ENCODE data around the gene ERC2. TPM values are rescaled to one million over a fixed set of nuclear protein-coding genes. Genes with fewer than 3 reads are reported as not detected.

The ERC2 gene
- total and polyA plus RNA-seq, 2 of the 13 experiments (the other 11 are each of a cell fraction or from before 2014, with no cell fraction given): 0.16 to 0.22 TPM

DNA sequence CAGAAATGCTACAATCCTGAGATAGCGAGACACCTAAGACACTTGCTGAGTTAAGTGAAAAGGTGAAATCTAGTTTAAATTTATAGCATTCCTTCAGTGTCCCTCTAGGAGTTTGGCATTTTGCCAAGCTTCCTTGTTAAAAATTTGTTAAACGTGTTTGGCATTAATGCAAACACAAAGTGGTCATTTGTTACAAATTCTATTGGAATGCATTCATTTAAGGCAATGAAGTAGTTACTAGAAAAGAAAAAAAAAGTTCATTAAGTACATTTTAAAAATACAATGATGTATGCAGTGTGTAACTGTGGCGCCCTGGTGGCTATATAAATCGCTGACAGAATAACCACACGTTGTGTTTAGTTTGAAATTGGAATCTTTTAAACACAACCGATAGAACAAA lies 949.8 kb downstream of the ERC2 start:
- H3K79me2 ChIP-seq (ENCODE audit: insufficient read depth, low read length): no peaks in the 10 kb centered on the region
- H4K20me1 ChIP-seq (ENCODE audit: insufficient read depth, low read length): no peaks in the 10 kb centered on the region
- no peak overlapping the region for H3K9ac ChIP-seq (ENCODE audit: insufficient read depth, low read depth, low read length)
- no peak overlapping the region for H3K4me2 ChIP-seq (ENCODE audit: low read depth, low read length)
- DNase-seq (ENCODE audit: low spot score) (no peak), FAIRE-seq (no peak), ATAC-seq (no peak)
- intact Hi-C loops (cut with micrococcal nuclease; ENCODE audit: unreplicated experiment) (no loop called here), in situ Hi-C loops (cut with HindIII; ENCODE audit: extremely low pct_ligation_motif_present, low pct_unique_long_range_greater_than_20kb) (no loop called here)
- ChIA-PET CTCF (ENCODE audit: low intra/inter-chr PET ratio, low total read pairs) (no interaction called here), POLR2A (no interaction called here)
- H3K4me1 ChIP-seq (ENCODE audit: insufficient read depth, low read length): no peaks in the 10 kb centered on the region
- BruUV-seq (replicated peaks): no TSS peak
- no peak overlapping the region for H3K4me3 ChIP-seq (replicated peaks in 1 of 3; ENCODE audit: insufficient read depth in 1 of 3, low read depth in 2 of 3, low read length in 3 of 3)
- H3K27me3 ChIP-seq (ENCODE audit: control insufficient read depth in 1 of 2, insufficient read depth in 2 of 2, low read length in 2 of 2): no peaks in the 10 kb centered on the region
- TF ChIP-seq LCORL (IDR thresholded peaks at IDR 0.05): peak; percentile 77; the same call in 1 of the 2 replicates
- no peak for TF ChIP-seq LCORL (CRISPR knock-in tag; IDR thresholded peaks at IDR 0.05)
- TF ChIP-seq THAP8 (CRISPR knock-in tag; IDR thresholded peaks at IDR 0.05; ENCODE audit: borderline replicate concordance): no peak
- WGBS (ENCODE audit: low lambda C conversion rate): 41% methylated on average over 6 of the region's 6 CpGs
- H3K27ac ChIP-seq (ENCODE audit: extremely low read length, insufficient read depth, low read length): no peak overlapping the region
- no peaks in the 10 kb centered on the region for H3K9me3 ChIP-seq (ENCODE audit: low read length)
- H3K36me3 ChIP-seq (replicated peaks in 1 of 2; ENCODE audit: control insufficient read depth in 1 of 2, insufficient read depth in 2 of 2, low read length in 2 of 2): no peaks in the 10 kb centered on the region
- no peak overlapping the region for H2AFZ ChIP-seq (ENCODE audit: low read length)

DNA sequence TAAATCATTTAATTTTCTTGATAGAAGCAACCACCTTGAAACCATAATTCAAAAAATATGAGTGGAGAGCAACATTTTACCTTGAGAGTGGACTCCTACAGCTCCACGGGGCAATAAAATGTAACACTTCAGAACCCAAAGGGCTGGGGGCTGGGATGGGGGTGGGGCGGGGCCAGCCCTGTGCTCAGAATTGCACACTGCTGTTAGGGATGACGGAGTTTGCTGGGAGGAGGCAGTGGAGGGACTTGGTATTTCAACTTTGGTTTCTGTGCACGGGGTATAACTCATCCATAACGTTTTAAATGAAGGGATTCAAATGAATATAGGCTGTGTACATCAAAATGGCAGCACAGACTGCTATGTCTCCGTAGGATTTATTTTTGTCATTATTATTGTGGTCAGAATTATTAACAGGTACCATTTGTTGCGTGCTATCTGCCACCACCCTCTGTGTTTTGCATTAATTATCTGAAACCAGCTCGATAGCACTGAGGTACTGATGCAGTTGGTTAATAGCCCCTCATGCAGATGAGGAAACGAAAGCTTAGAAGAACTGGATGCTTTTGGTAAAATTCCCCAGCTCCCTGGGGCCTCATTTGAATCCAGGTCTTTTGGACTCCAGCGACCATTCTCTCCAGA lies 951.8 kb downstream of the ERC2 start:
- Histone ChIP-seq H2AFZ (ENCODE audit: low read length) (no peak overlapping the region), H4K20me1 (ENCODE audit: insufficient read depth, low read length) (no peaks in the 10 kb centered on the region), H3K9me3 (ENCODE audit: low read length) (no peaks in the 10 kb centered on the region), H3K36me3 (replicated peaks in 1 of 2; ENCODE audit: control insufficient read depth in 1 of 2, insufficient read depth in 2 of 2, low read length in 2 of 2) (no peaks in the 10 kb centered on the region), H3K27ac (ENCODE audit: extremely low read length, insufficient read depth, low read length) (no peak overlapping the region), H3K4me2 (ENCODE audit: low read depth, low read length) (no peak overlapping the region), H3K4me3 (replicated peaks in 1 of 3; ENCODE audit: insufficient read depth in 1 of 3, low read depth in 2 of 3, low read length in 3 of 3) (no peak overlapping the region), H3K9ac (ENCODE audit: insufficient read depth, low read depth, low read length) (no peak overlapping the region), H3K4me1 (ENCODE audit: insufficient read depth, low read length) (no peaks in the 10 kb centered on the region), H3K27me3 (ENCODE audit: control insufficient read depth in 1 of 2, insufficient read depth in 2 of 2, low read length in 2 of 2) (peaks cover 0 to 1% of the 10 kb centered on the region in 2 experiments; a peak in 2 of 5 replicates), H3K79me2 (ENCODE audit: insufficient read depth, low read length) (no peaks in the 10 kb centered on the region)
- in situ Hi-C loops (cut with HindIII; ENCODE audit: extremely low pct_ligation_motif_present, low pct_unique_long_range_greater_than_20kb) (no loop called here), intact Hi-C loops (cut with micrococcal nuclease; ENCODE audit: unreplicated experiment) (no loop called here)
- CTCF ChIA-PET (ENCODE audit: low intra/inter-chr PET ratio, low total read pairs): no interaction called here
- DNase-seq (ENCODE audit: low spot score) (no peak), FAIRE-seq (no peak), ATAC-seq (no peak)
- POLR2A ChIA-PET: no interaction called here
- BruUV-seq (replicated peaks): no TSS peak
- WGBS (ENCODE audit: low lambda C conversion rate): 36% methylated on average over 9 of the region's 10 CpGs
- TF ChIP-seq CENPBD1 (CRISPR knock-in tag; IDR thresholded peaks at IDR 0.05; ENCODE audit: borderline replicate concordance, low read depth) (no peak), ONECUT2 (CRISPR knock-in tag; IDR thresholded peaks at IDR 0.05) (no peak), SOX6 (IDR thresholded peaks at IDR 0.05) (no peak), SOX6 (CRISPR knock-in tag; IDR thresholded peaks at IDR 0.05) (no peak), ZNF362 (CRISPR knock-in tag; IDR thresholded peaks at IDR 0.05; ENCODE audit: borderline replicate concordance) (no peak), DR1 (CRISPR knock-in tag; IDR thresholded peaks at IDR 0.05) (no peak), NFRKB (IDR thresholded peaks at IDR 0.05) (no peak), ELF3 (CRISPR knock-in tag; IDR thresholded peaks at IDR 0.05) (no peak), MBNL3 (CRISPR knock-in tag; conservative IDR thresholded peaks at IDR 0.05) (no peak), ZNF883 (CRISPR knock-in tag; IDR thresholded peaks at IDR 0.05; ENCODE audit: not compliant biosample characterization) (no peak), HNRNPL (IDR thresholded peaks at IDR 0.05; ENCODE audit: low read depth, low read length) (no peak)
- TF ChIP-seq, protein P1, sequence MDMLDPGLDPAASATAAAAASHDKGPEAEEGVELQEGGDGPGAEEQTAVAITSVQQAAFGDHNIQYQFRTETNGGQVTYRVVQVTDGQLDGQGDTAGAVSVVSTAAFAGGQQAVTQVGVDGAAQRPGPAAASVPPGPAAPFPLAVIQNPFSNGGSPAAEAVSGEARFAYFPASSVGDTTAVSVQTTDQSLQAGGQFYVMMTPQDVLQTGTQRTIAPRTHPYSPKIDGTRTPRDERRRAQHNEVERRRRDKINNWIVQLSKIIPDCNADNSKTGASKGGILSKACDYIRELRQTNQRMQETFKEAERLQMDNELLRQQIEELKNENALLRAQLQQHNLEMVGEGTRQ (IDR thresholded peaks at IDR 0.05; ENCODE audit: low read depth, low read length): no peak
- TF ChIP-seq, protein P1 (CRISPR knock-in tag; IDR thresholded peaks at IDR 0.05; ENCODE audit: borderline replicate concordance): no peak
